K562 (cell line): Measurements from ENCODE around the gene THAP8. TPM values are rescaled to one million over a fixed set of nuclear protein-coding genes. Genes with fewer than 3 reads are reported as not detected.
A peak's percentile ranks its signal among the peaks of the same experiment; 100 is the strongest.

Source experiments
- ARID2 ChIP-seq: fragments of 450-650 bp; IDR thresholded peaks from 2 replicates; pipeline ENCODE4 v1.6.1; 2017; ENCODE audit warnings: antibody characterized with exemption, mild to moderate bottlenecking
- BRF1 ChIP-seq: IDR thresholded peaks from 3 replicates; pipeline ENCODE4 v1.6.1; 2011; ENCODE audit warnings: borderline replicate concordance, mild to moderate bottlenecking; ENCODE audit not compliant: insufficient read length; ENCODE audit errors: extremely low read depth
- C11orf30 ChIP-seq: fragments of 450-650 bp; IDR thresholded peaks from 2 replicates; pipeline ENCODE4 v1.6.1; 2016; ENCODE audit warnings: low read depth, mild to moderate bottlenecking
- CREB1 ChIP-seq, 2 experiments: sonication (generic) in 1 of 2; formaldehyde crosslinking in 1 of 2; IDR thresholded peaks; 2 replicates each; pipeline versions ENCODE4 v1.6.1 to v1.8.0; 2012 to 2022; ENCODE audit warnings: inconsistent platforms in 1 of 2, mild to moderate bottlenecking in 1 of 2, missing genetic modification reagents in 1 of 2, moderate library complexity in 1 of 2
- DLX4 ChIP-seq: fragments of 250-450 bp; sonication (Bioruptor Pico); IDR thresholded peaks from 2 replicates; pipeline ENCODE4 v1.6.1; 2021; ENCODE audit warnings: mild to moderate bottlenecking
- ELF4 ChIP-seq: fragments of 450-650 bp; formaldehyde crosslinking; IDR thresholded peaks from 2 replicates; pipeline ENCODE4 v1.4.0; 2022; ENCODE audit warnings: missing genetic modification characterization
- ESRRA ChIP-seq: fragments of 450-650 bp; IDR thresholded peaks from 2 replicates; pipeline ENCODE4 v1.6.1; 2014; ENCODE audit warnings: low read depth, mild to moderate bottlenecking, moderate library complexity, borderline replicate concordance
- HNRNPK ChIP-seq: fragments of 200-400 bp; formaldehyde crosslinking; IDR thresholded peaks from one replicate; pipeline ENCODE4 v1.6.1; 2018; ENCODE audit warnings: mild to moderate bottlenecking, low read depth, low read length; ENCODE audit not compliant: poor library complexity, severe bottlenecking
- IRF2 ChIP-seq: sonication (generic); formaldehyde crosslinking; IDR thresholded peaks from 2 replicates; pipeline ENCODE4 v1.8.1; 2022; ENCODE audit warnings: mild to moderate bottlenecking, missing genetic modification reagents
- MEIS2 ChIP-seq: fragments of 450-650 bp; IDR thresholded peaks from 2 replicates; pipeline ENCODE4 v1.6.1; 2014; ENCODE audit warnings: mild to moderate bottlenecking; ENCODE audit not compliant: partially characterized antibody
- MITF ChIP-seq: IDR thresholded peaks from 2 replicates; pipeline ENCODE4 v1.6.1; 2014; ENCODE audit warnings: antibody characterized with exemption
- MNT ChIP-seq, 2 experiments: fragments of 450-650 bp; conservative IDR thresholded peaks; 2 replicates each; pipeline ENCODE4 v1.6.1; 2017; ENCODE audit warnings: mild to moderate bottlenecking in 2 of 2, moderate library complexity in 2 of 2
- NR2C1 ChIP-seq, 2 experiments: fragments of 450-650 bp; IDR thresholded peaks; 2 replicates each; pipeline ENCODE4 v1.6.1; 2017; ENCODE audit warnings: mild to moderate bottlenecking in 2 of 2, antibody characterized with exemption in 1 of 2, inconsistent platforms in 1 of 2, missing compliant biosample characterization in 1 of 2, missing genetic modification characterization in 1 of 2
- POLR2B ChIP-seq: fragments of 450-650 bp; IDR thresholded peaks from 2 replicates; pipeline ENCODE4 v1.6.1; 2018; ENCODE audit warnings: low read depth; ENCODE audit not compliant: partially characterized antibody
- SIN3A ChIP-seq, 2 experiments: fragments of 150-350 bp in 1 of 2; IDR thresholded peaks; 2 replicates each; pipeline ENCODE4 v1.6.1; 2011 to 2016; ENCODE audit warnings: borderline replicate concordance in 2 of 2, low read depth in 2 of 2, low read length in 2 of 2, mild to moderate bottlenecking in 2 of 2, moderate library complexity in 2 of 2; ENCODE audit not compliant: control insufficient read depth in 1 of 2
- SMAD2 ChIP-seq: fragments of 150-350 bp; IDR thresholded peaks from 2 replicates; pipeline ENCODE4 v1.6.1; 2014; ENCODE audit warnings: low read depth, mild to moderate bottlenecking, low read length
- SMARCE1 ChIP-seq: fragments of 450-650 bp; IDR thresholded peaks from 2 replicates; pipeline ENCODE4 v1.7.1; 2016; ENCODE audit warnings: mild to moderate bottlenecking
- SNIP1 ChIP-seq: fragments of 450-650 bp; IDR thresholded peaks from 2 replicates; pipeline ENCODE4 v1.7.1; 2017; ENCODE audit warnings: low read depth, mild to moderate bottlenecking
- U2AF1 ChIP-seq: fragments of 200-400 bp; formaldehyde crosslinking; optimal IDR thresholded peaks from 2 replicates; pipeline ENCODE3; 2017; ENCODE audit warnings: mild to moderate bottlenecking, low read depth, low read length, moderate library complexity
- YBX1 ChIP-seq: fragments of 450-650 bp; IDR thresholded peaks from 2 replicates; pipeline ENCODE4 v1.7.1; 2016; ENCODE audit warnings: mild to moderate bottlenecking
- ZNF212 ChIP-seq: fragments of 450-650 bp; formaldehyde crosslinking; IDR thresholded peaks from 2 replicates; pipeline ENCODE4 v1.4.0; 2020; ENCODE audit warnings: mild to moderate bottlenecking
- ZNF277 ChIP-seq: fragments of 250-450 bp; sonication (Bioruptor Pico); IDR thresholded peaks from 2 replicates; pipeline ENCODE4 v1.8.0; 2022; ENCODE audit warnings: inconsistent platforms, mild to moderate bottlenecking, moderate library complexity, borderline replicate concordance
- ZNF79 ChIP-seq: fragments of 250-450 bp; sonication (Bioruptor Pico); IDR thresholded peaks from 2 replicates; pipeline ENCODE4 v1.4.0; 2020; ENCODE audit warnings: low read depth, mild to moderate bottlenecking, moderate library complexity
- polyA plus RNA-seq, 8 experiments: library from polyadenylated mRNA; depleted of rRNA in 4 of 8; stranded (reverse) in 5 of 8; unstranded in 3 of 8; fragments of >200 nt; fragmentation: Nextera tagmentation in 2 of 8; fragmentation: Illumina TruSeq in 1 of 8; extraction: Ambion mirVana in 2 of 8; extraction: Trizol in 1 of 8; gene quantifications; 2 replicates each; pipeline versions ENCODE4 v1.2.1 to v1.2.3, GENCODE V29; 2011 to 2014; ENCODE audit warnings: inconsistent platforms in 1 of 8, missing spikeins in 1 of 8
- total RNA-seq, 7 experiments: library from RNA; depleted of rRNA in 6 of 7; stranded (reverse); fragments of >200 nt in 6 of 7; fragmentation: Illumina TruSeq in 2 of 7; extraction: Trizol in 2 of 7; gene quantifications; 2 replicates each; pipeline versions ENCODE4 v1.2.1 to v1.2.3, GENCODE V29; 2011 to 2021; ENCODE audit warnings: low replicate concordance in 1 of 7

THAP8 gene
- total and polyA plus RNA-seq, 9 of the 15 experiments (the other 6 are each of a cell fraction or from before 2014, with no cell fraction given) = 0.11 to 2.0 (median 0.94) TPM

GRCh38 chr19:36054733-36055686 is 925 bp upstream of the THAP8 start, which contains the start of gene WDR62 (continued):
- no peak for TF ChIP-seq MITF
- no peak for TF ChIP-seq IRF2 (CRISPR knock-in tag)
- TF ChIP-seq ARID2 = no peak
- TF ChIP-seq MNT (conservative IDR thresholded peaks at IDR 0.05) = peak in 1 of 2 experiments; percentile 56; a peak in 1 of 4 replicates
- TF ChIP-seq U2AF1 = peak; percentile 31
- no peak for TF ChIP-seq MEIS2
- no peak for TF ChIP-seq POLR2B
- no peak for TF ChIP-seq ZNF277 (CRISPR knock-in tag)
- TF ChIP-seq SIN3A (IDR thresholded peaks at IDR 0.05; ENCODE audit: borderline replicate concordance in 2 of 2, control insufficient read depth in 1 of 2, low read depth in 2 of 2, low read length in 2 of 2) = no peak; a peak in 1 of 4 replicates
- TF ChIP-seq HNRNPK = no peak
- no peak; the same call in 1 of the 2 replicates for TF ChIP-seq C11orf30
- TF ChIP-seq ELF4 = no peak
- no peak for TF ChIP-seq NR2C1 (IDR thresholded peaks at IDR 0.05)
- no peak for TF ChIP-seq NR2C1 (tag; IDR thresholded peaks at IDR 0.05)
- TF ChIP-seq ZNF79 = no peak
- no peak for TF ChIP-seq SMARCE1
- no peak for TF ChIP-seq YBX1
- no peak for TF ChIP-seq SNIP1
- TF ChIP-seq ZNF212 (CRISPR knock-in tag) = no peak
- TF ChIP-seq ESRRA = no peak
- TF ChIP-seq SMAD2 = no peak
- no peak for TF ChIP-seq BRF1
- TF ChIP-seq CREB1 (IDR thresholded peaks at IDR 0.05) = no peak
- no peak for TF ChIP-seq CREB1 (CRISPR knock-in tag; IDR thresholded peaks at IDR 0.05)
- TF ChIP-seq DLX4 (CRISPR knock-in tag) = no peak
